ENCODE data around the gene SPTBN5. TPM values are rescaled to one million over a fixed set of nuclear protein-coding genes. Genes with fewer than 3 reads are reported as not detected.

Gene SPTBN5
- total RNA-seq, 1 donor from 2014 or later: 0.49 TPM

DNA sequence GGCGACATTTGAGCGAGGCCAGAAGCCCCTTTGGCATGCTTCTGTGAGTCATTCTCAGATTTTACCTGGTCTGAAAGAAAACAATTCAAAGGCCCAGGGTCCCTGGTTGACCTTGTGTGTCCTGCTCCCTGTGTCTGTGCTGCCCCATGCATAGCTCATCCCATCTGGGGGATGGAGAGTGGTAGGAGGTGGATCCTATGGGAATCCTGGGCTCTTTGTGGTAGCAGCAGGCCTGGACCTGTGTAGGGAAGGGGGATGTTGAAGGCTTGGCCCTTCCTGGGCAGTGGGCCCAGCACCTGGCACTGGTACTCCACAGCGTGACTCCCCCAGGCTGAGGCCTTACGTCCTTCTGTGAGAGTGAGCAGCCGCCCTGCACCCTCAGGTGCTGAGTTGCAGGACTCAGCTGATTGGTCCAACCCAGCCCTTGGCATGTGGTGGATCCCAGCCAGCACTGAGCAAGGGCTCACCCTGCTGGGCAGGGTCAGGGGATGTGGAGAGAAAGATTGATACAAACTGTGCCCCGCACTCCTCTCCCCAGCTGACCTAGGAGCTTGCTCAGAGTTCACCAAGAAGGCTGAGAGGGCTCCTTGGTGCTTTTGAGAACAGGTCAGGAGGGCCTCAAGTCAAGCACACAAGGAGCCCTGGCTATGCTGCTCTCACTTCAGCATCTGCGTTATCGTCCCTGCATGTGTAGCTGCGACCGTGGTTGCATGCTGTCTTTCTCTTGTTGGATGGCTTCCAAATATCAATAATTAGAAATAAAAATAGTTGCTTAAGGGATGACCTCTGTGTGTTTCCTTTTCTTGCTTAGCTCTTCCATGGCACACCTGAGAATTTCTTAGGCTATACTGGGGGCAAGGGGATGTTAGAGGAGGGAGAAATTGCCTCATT is 87.3 kb downstream of the SPTBN5 start:
- Histone ChIP-seq H3K36me3 (no peaks in the 10 kb centered on the region), H3K27me3 (no peaks in the 10 kb centered on the region), H3K9me3 (no peaks in the 10 kb centered on the region), H3K4me3 (no peak overlapping the region), H3K4me1 (peaks cover 48% of the 10 kb centered on the region), H3K27ac (peak overlapping the region; percentile 28)
- peak in 1 of 2 donors; percentile 16 for TF ChIP-seq POLR2AphosphoS5 (IDR thresholded peaks at IDR 0.05; ENCODE audit: insufficient read depth in 1 of 2, low read depth in 1 of 2)
- TF ChIP-seq POLR2A (IDR thresholded peaks at IDR 0.05): no peak
- peak in 1 of 2 donors; percentile 88 for DNase-seq (ENCODE audit: extremely low spot score in 2 of 2)
- intact Hi-C loops (cut with DNase I): no loop called here

- H3K27ac ChIP-seq: peak overlapping the region; percentile 72
- H3K27me3 ChIP-seq: no peaks in the 10 kb centered on the region
- H3K9me3 ChIP-seq: no peaks in the 10 kb centered on the region
- no peak overlapping the region for H3K4me3 ChIP-seq
- intact Hi-C loops (cut with DNase I): no loop called here
- peaks cover 47% of the 10 kb centered on the region for H3K4me1 ChIP-seq
- peak in 1 of 2 donors; percentile 76 for DNase-seq (ENCODE audit: extremely low spot score in 2 of 2)
- peaks cover 0 to 2% of the 10 kb centered on the region in 2 donors for H3K36me3 ChIP-seq
- TF ChIP-seq POLR2A (IDR thresholded peaks at IDR 0.05) (no peak), CTCF (IDR thresholded peaks at IDR 0.05) (no peak), POLR2AphosphoS5 (IDR thresholded peaks at IDR 0.05; ENCODE audit: insufficient read depth in 1 of 2, low read depth in 1 of 2) (no peak)
Observed at GRCh38 chr15:41805711-41806110, 88.1 kb downstream of the SPTBN5 start.

DNA sequence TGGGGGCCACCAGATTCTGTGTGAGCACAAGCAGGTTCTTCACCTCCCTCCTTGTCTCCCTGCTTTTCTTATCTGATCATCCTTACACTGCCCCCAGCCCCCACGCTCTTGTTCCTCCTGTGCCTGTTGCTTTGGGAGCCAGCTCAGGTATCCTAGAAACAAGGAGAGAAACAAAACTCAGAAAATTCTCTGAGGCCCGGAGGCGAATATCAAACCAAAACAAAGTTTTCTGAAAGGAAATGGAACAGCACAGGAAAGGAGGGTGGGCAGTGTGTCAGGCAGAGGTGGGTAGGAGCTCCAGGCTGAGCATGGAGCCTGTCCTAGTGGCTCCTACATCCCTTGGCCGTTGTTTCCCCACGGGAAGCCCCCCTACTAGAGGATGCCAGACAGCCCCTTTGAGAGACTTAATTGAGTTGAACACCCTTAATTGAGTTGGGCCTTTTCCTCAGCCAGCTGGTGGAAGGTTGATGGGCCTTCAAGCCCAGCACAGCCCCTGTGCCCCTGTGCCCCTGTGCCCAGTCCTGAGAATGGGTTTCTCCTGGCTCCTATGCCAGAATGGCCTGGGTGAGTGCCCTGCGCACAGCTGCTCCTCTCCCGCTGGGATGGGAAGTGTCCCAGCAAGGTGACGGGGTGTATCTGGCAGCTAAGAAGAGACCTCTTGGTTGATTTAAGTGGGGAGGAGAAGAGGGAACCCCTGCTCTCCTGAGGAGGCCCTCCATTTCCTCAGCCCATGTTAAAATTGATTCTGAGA is 88.8 kb downstream of the SPTBN5 start:
- Histone ChIP-seq H3K4me3 (no peak overlapping the region), H3K27me3 (no peaks in the 10 kb centered on the region), H3K9me3 (no peaks in the 10 kb centered on the region), H3K4me1 (peaks cover 47% of the 10 kb centered on the region), H3K36me3 (peaks cover 0 to 9% of the 10 kb centered on the region in 2 donors), H3K27ac (peak overlapping the region; percentile 72)
- peak in 1 of 2 donors; percentile 67 for DNase-seq (ENCODE audit: extremely low spot score in 2 of 2)
- TF ChIP-seq POLR2AphosphoS5 (IDR thresholded peaks at IDR 0.05; ENCODE audit: insufficient read depth in 1 of 2, low read depth in 1 of 2) (no peak), CTCF (IDR thresholded peaks at IDR 0.05) (no peak), POLR2A (IDR thresholded peaks at IDR 0.05) (no peak)
- intact Hi-C loops (cut with DNase I): no loop called here

GRCh38 chr15:41804361-41804760 is 89.5 kb downstream of the SPTBN5 start:
- no peaks in the 10 kb centered on the region for H3K27me3 ChIP-seq
- no peaks in the 10 kb centered on the region for H3K9me3 ChIP-seq
- peak in 1 of 2 donors; percentile 89 for DNase-seq (ENCODE audit: extremely low spot score in 2 of 2)
- H3K4me3 ChIP-seq: no peak overlapping the region
- peak overlapping the region; percentile 72 for H3K27ac ChIP-seq
- TF ChIP-seq POLR2AphosphoS5 (IDR thresholded peaks at IDR 0.05; ENCODE audit: insufficient read depth in 1 of 2, low read depth in 1 of 2): no peak
- no peak for TF ChIP-seq CTCF (IDR thresholded peaks at IDR 0.05)
- TF ChIP-seq POLR2A (IDR thresholded peaks at IDR 0.05): no peak
- H3K36me3 ChIP-seq: peaks cover 0 to 13% of the 10 kb centered on the region in 2 donors
- intact Hi-C loops (cut with DNase I): no loop called here
- peaks cover 48% of the 10 kb centered on the region for H3K4me1 ChIP-seq

- Histone ChIP-seq H3K9me3 (no peaks in the 10 kb centered on the region), H3K4me1 (peaks cover 68% of the 10 kb centered on the region), H3K27ac (peak overlapping the region; percentile 29), H3K27me3 (no peaks in the 10 kb centered on the region), H3K36me3 (peaks cover 0 to 13% of the 10 kb centered on the region in 2 donors), H3K4me3 (no peak overlapping the region)
- TF ChIP-seq POLR2AphosphoS5 (IDR thresholded peaks at IDR 0.05; ENCODE audit: insufficient read depth in 1 of 2, low read depth in 1 of 2): peak in 1 of 2 donors; percentile 45
- TF ChIP-seq CTCF (IDR thresholded peaks at IDR 0.05): no peak
- intact Hi-C loops (cut with DNase I): no loop called here
- no peak for DNase-seq (ENCODE audit: extremely low spot score in 2 of 2)
Observed at GRCh38 chr15:41801850-41802455, 91.9 kb downstream of the SPTBN5 start.

All from vagina (tissue), 2 donors.